Astrocyte (in vitro differentiated cells and primary cell): ENCODE data around the gene PTPRT. TPM values are rescaled to one million over a fixed set of nuclear protein-coding genes. Genes with fewer than 3 reads are reported as not detected.

ENCODE experiments used
- DNase-seq: peaks from one replicate; pipeline ENCODE4 v3.0.0-alpha.2; 2010; ENCODE audit warnings: low read depth
- FAIRE-seq: peaks from 2 replicates; lab custom pipeline; 2011; peaks lifted over from hg19 to GRCh38; lab: Jason Lieb, UNC
- H2AFZ ChIP-seq: 2 replicates; pipeline ENCODE4 v1.6.0; 2012; ENCODE audit warnings: low read depth, low read length, inconsistent platforms
- H3K27ac ChIP-seq: 2 replicates; pipeline ENCODE4 v1.5.1; 2011; ENCODE audit warnings: low read depth, low read length, inconsistent platforms
- H3K27me3 ChIP-seq: 2 replicates; pipeline ENCODE4 v1.6.0; 2011; ENCODE audit warnings: low read length, inconsistent platforms; ENCODE audit not compliant: insufficient read depth
- H3K36me3 ChIP-seq: 2 replicates; pipeline ENCODE4 v1.5.1; 2011; ENCODE audit warnings: low read length, inconsistent platforms; ENCODE audit not compliant: insufficient read depth
- H3K4me1 ChIP-seq: 2 replicates; pipeline ENCODE4 v1.5.1; 2011; ENCODE audit warnings: low read length, inconsistent platforms; ENCODE audit not compliant: insufficient read depth
- H3K4me2 ChIP-seq: 2 replicates; pipeline ENCODE4 v1.6.0; 2012; ENCODE audit warnings: low read length, inconsistent platforms
- H3K4me3 ChIP-seq: 2 replicates; pipeline ENCODE4 v1.5.1; 2011; ENCODE audit warnings: low read depth, mild to moderate bottlenecking, low read length, inconsistent platforms; ENCODE audit not compliant: insufficient read depth
- H3K79me2 ChIP-seq: 2 replicates; pipeline ENCODE4 v1.6.0; 2012; ENCODE audit warnings: mild to moderate bottlenecking, low read length, inconsistent platforms; ENCODE audit not compliant: insufficient read depth
- H3K9ac ChIP-seq: 2 replicates; pipeline ENCODE4 v1.6.0; 2012; ENCODE audit warnings: mild to moderate bottlenecking, low read length, inconsistent platforms
- H3K9me3 ChIP-seq: 2 replicates; pipeline ENCODE4 v1.5.1; 2012; ENCODE audit warnings: low read depth, mild to moderate bottlenecking, low read length, inconsistent platforms; ENCODE audit not compliant: insufficient read depth
- H4K20me1 ChIP-seq: 2 replicates; pipeline ENCODE4 v1.6.0; 2012; ENCODE audit warnings: low read length, inconsistent platforms; ENCODE audit not compliant: insufficient read depth
- H3K27ac Mint-ChIP-seq: one replicate; pipeline ENCODE4 v1.8.0; 2021; ENCODE audit warnings: mild to moderate bottlenecking, mixed read lengths; ENCODE audit not compliant: unreplicated experiment
- H3K27me3 Mint-ChIP-seq: one replicate; pipeline ENCODE4 v1.8.0; 2021; ENCODE audit warnings: low read depth, mixed read lengths; ENCODE audit not compliant: unreplicated experiment
- H3K36me3 Mint-ChIP-seq: one replicate; pipeline ENCODE4 v1.8.0; 2021; ENCODE audit warnings: low read depth, mixed read lengths; ENCODE audit not compliant: unreplicated experiment
- H3K4me1 Mint-ChIP-seq: one replicate; pipeline ENCODE4 v1.8.0; 2021; ENCODE audit warnings: low read depth, mixed read lengths; ENCODE audit not compliant: unreplicated experiment
- H3K4me3 Mint-ChIP-seq: one replicate; pipeline ENCODE4 v1.8.0; 2021; ENCODE audit warnings: mild to moderate bottlenecking, moderate library complexity, mixed read lengths; ENCODE audit not compliant: unreplicated experiment
- H3K9me3 Mint-ChIP-seq: one replicate; pipeline ENCODE4 v1.8.0; 2021; ENCODE audit warnings: mild to moderate bottlenecking, mixed read lengths; ENCODE audit not compliant: unreplicated experiment
- CTCF ChIP-seq: IDR thresholded peaks from 2 replicates; pipeline ENCODE4 v1.5.1; 2011; ENCODE audit warnings: low read depth, mild to moderate bottlenecking, inconsistent platforms, low read length, moderate library complexity; ENCODE audit not compliant: insufficient read depth
- EZH2 ChIP-seq: IDR thresholded peaks from 2 replicates; pipeline ENCODE4 v1.6.1; 2012; ENCODE audit warnings: mild to moderate bottlenecking, low read length, inconsistent platforms; ENCODE audit not compliant: insufficient read depth
- total RNA-seq: library from RNA; stranded (reverse); gene quantifications from 2 replicates; pipeline ENCODE4 v1.2.1, GENCODE V29; 2021

PTPRT gene
- total RNA-seq, 1 donor from 2014 or later: 0.25 TPM

- DNase-seq (no peak), FAIRE-seq (no peak)
- Mint-ChIP-seq H3K9me3 (peaks cover 18% of the 10 kb centered on the region), H3K27me3 (no peaks in the 10 kb centered on the region), H3K4me3 (no peak overlapping the region), H3K4me1 (no peaks in the 10 kb centered on the region), H3K36me3 (no peaks in the 10 kb centered on the region), H3K27ac (no peak overlapping the region)
- Histone ChIP-seq H3K9ac (no peak overlapping the region), H3K4me2 (no peak overlapping the region), H3K36me3 (no peaks in the 10 kb centered on the region), H3K4me3 (no peak overlapping the region), H3K79me2 (no peaks in the 10 kb centered on the region), H3K9me3 (peaks cover 3% of the 10 kb centered on the region), H2AFZ (no peak overlapping the region), H4K20me1 (no peaks in the 10 kb centered on the region), H3K4me1 (no peaks in the 10 kb centered on the region), H3K27ac (no peak overlapping the region), H3K27me3 (no peaks in the 10 kb centered on the region)
- TF ChIP-seq CTCF (no peak), EZH2 (no peak)
Observed at GRCh38 chr20:42949950-42950349, 239.8 kb downstream of the PTPRT start.

- Histone ChIP-seq H3K27me3 (no peaks in the 10 kb centered on the region), H3K9me3 (peaks cover 3% of the 10 kb centered on the region), H3K36me3 (no peaks in the 10 kb centered on the region), H3K4me2 (no peak overlapping the region), H4K20me1 (no peaks in the 10 kb centered on the region), H2AFZ (no peak overlapping the region), H3K4me1 (no peaks in the 10 kb centered on the region), H3K4me3 (no peak overlapping the region), H3K79me2 (no peaks in the 10 kb centered on the region), H3K9ac (no peak overlapping the region), H3K27ac (no peak overlapping the region)
- Mint-ChIP-seq H3K4me3 (no peak overlapping the region), H3K27me3 (no peaks in the 10 kb centered on the region), H3K27ac (no peak overlapping the region), H3K4me1 (no peaks in the 10 kb centered on the region), H3K36me3 (no peaks in the 10 kb centered on the region), H3K9me3 (peaks cover 20% of the 10 kb centered on the region)
- TF ChIP-seq CTCF (no peak), EZH2 (no peak)
- FAIRE-seq (no peak), DNase-seq (no peak)
Observed at GRCh38 chr20:42945234-42945994, 244.3 kb downstream of the PTPRT start.

GRCh38 chr20:42941629-42942028 is 248.1 kb downstream of the PTPRT start:
- H2AFZ ChIP-seq: no peak overlapping the region
- H3K4me3 ChIP-seq: no peak overlapping the region
- peaks cover 3% of the 10 kb centered on the region for H3K9me3 ChIP-seq
- no peak overlapping the region for H3K9ac ChIP-seq
- H3K4me1 ChIP-seq: no peaks in the 10 kb centered on the region
- Mint-ChIP-seq H3K4me3 (no peak overlapping the region), H3K27me3 (no peaks in the 10 kb centered on the region), H3K9me3 (peaks cover 9% of the 10 kb centered on the region), H3K4me1 (no peaks in the 10 kb centered on the region), H3K36me3 (no peaks in the 10 kb centered on the region), H3K27ac (no peak overlapping the region)
- no peak overlapping the region for H3K4me2 ChIP-seq
- DNase-seq: no peak
- H3K79me2 ChIP-seq: no peaks in the 10 kb centered on the region
- no peaks in the 10 kb centered on the region for H3K36me3 ChIP-seq
- TF ChIP-seq CTCF (no peak), EZH2 (no peak)
- no peaks in the 10 kb centered on the region for H3K27me3 ChIP-seq
- H3K27ac ChIP-seq: no peak overlapping the region
- FAIRE-seq: no peak
- no peaks in the 10 kb centered on the region for H4K20me1 ChIP-seq
